IMR-90 (cell line): ENCODE measurements around the gene C14orf93. TPM values are rescaled to one million over a fixed set of nuclear protein-coding genes. Genes with fewer than 3 reads are reported as not detected.

Source experiments
- ATAC-seq: fragments of 200-7000 bp; cut with Tn5 transposase; 2 replicates; pipeline ENCODE4 v1.9.1; 2020; ENCODE audit warnings: low read depth, mild to moderate bottlenecking, moderate library complexity
- BruUV-seq: library from RNA; stranded (reverse); fragments of 400-500 nt; replicated peaks from 2 replicates; lab custom pipeline; 2021; lab: Mats Ljungman, UMichigan
- CTCF ChIA-PET: fragments of 300-600 bp; formaldehyde crosslinking; extraction: SDS; loops from one replicate; lab custom pipeline; 2021; ENCODE audit warnings: antibody characterized with exemption; lab: Yijun Ruan, JAX
- POLR2A ChIA-PET: fragments of 300-600 bp; sonication (Branson Sonifier 250); formaldehyde crosslinking; loops from one replicate; lab custom pipeline; 2022; ENCODE audit warnings: antibody characterized with exemption; ENCODE audit not compliant: unreplicated experiment; lab: Charles Lee
- DNase-seq: peaks from one replicate; pipeline ENCODE4 v3.0.0; 2013
- H2AFZ ChIP-seq: replicated peaks from 2 replicates; pipeline ENCODE3; 2013; ENCODE audit warnings: low read length, mild to moderate bottlenecking; ENCODE audit not compliant: poor library complexity
- H2AK5ac ChIP-seq: 2 replicates; pipeline ENCODE4 v1.6.1; 2013; ENCODE audit warnings: low read depth, low read length, inconsistent platforms
- H2AK9ac ChIP-seq: replicated peaks from 2 replicates; pipeline ENCODE3; 2013; ENCODE audit warnings: mild to moderate bottlenecking, low read depth, low read length, moderate library complexity; ENCODE audit not compliant: poor library complexity
- H2BK120ac ChIP-seq: 2 replicates; pipeline ENCODE4 v1.6.1; 2013; ENCODE audit warnings: low read depth, low read length, inconsistent platforms
- H2BK15ac ChIP-seq: 3 replicates; pipeline ENCODE4 v1.6.1; 2013; ENCODE audit warnings: low read depth, low read length, inconsistent platforms
- H2BK20ac ChIP-seq: 2 replicates; pipeline ENCODE4 v1.6.1; 2013; ENCODE audit warnings: low read depth, mild to moderate bottlenecking, inconsistent platforms, low read length, moderate library complexity
- H2BK5ac ChIP-seq: 2 replicates; pipeline ENCODE4 v1.6.1; 2013; ENCODE audit warnings: mild to moderate bottlenecking, low read depth, low read length, inconsistent platforms; ENCODE audit not compliant: poor library complexity, severe bottlenecking
- H3K14ac ChIP-seq: replicated peaks from 2 replicates; pipeline ENCODE4 v1.6.1; 2013; ENCODE audit warnings: low read depth, low read length, inconsistent platforms
- H3K18ac ChIP-seq: 2 replicates; pipeline ENCODE4 v1.6.1; 2013; ENCODE audit warnings: low read depth, low read length, control low read depth
- H3K23ac ChIP-seq: 2 replicates; pipeline ENCODE4 v1.6.1; 2013; ENCODE audit warnings: low read depth, low read length, inconsistent platforms
- H3K27ac ChIP-seq: 2 replicates; pipeline ENCODE4 v1.5.1; 2013; ENCODE audit warnings: mild to moderate bottlenecking, control low read depth, low read length; ENCODE audit not compliant: insufficient read depth
- H3K27me3 ChIP-seq: 2 replicates; pipeline ENCODE4 v1.6.1; 2013; ENCODE audit warnings: low read length; ENCODE audit not compliant: control insufficient read depth, insufficient read depth
- H3K36me3 ChIP-seq: 2 replicates; pipeline ENCODE4 v1.6.1; 2013; ENCODE audit warnings: low read length, mixed read lengths; ENCODE audit not compliant: control insufficient read depth, insufficient read depth
- H3K4ac ChIP-seq: 2 replicates; pipeline ENCODE4 v1.6.1; 2013; ENCODE audit warnings: low read depth, low read length, inconsistent platforms
- H3K4me1 ChIP-seq: 2 replicates; pipeline ENCODE4 v1.6.1; 2013; ENCODE audit warnings: low read length, mixed read lengths; ENCODE audit not compliant: control insufficient read depth, insufficient read depth
- H3K4me2 ChIP-seq: 2 replicates; pipeline ENCODE4 v1.6.1; 2013; ENCODE audit warnings: low read depth, mild to moderate bottlenecking, control low read depth, low read length, moderate library complexity
- H3K4me3 ChIP-seq: 2 replicates; pipeline ENCODE4 v1.5.1; 2013; ENCODE audit warnings: low read depth, mild to moderate bottlenecking, control low read depth, low read length, moderate library complexity; ENCODE audit not compliant: insufficient read depth
- H3K56ac ChIP-seq: 2 replicates; pipeline ENCODE4 v1.6.1; 2013; ENCODE audit warnings: low read length, inconsistent platforms; ENCODE audit not compliant: insufficient read depth; ENCODE audit errors: extremely low read depth
- H3K79me1 ChIP-seq, 2 experiments: 2 replicates each; pipeline ENCODE4 v1.6.1; 2013; ENCODE audit warnings: low read length in 2 of 2, inconsistent platforms in 1 of 2, low read depth in 1 of 2
- H3K9ac ChIP-seq: 2 replicates; pipeline ENCODE4 v1.6.1; 2013; ENCODE audit warnings: low read depth, low read length, control low read depth
- H3K9me1 ChIP-seq: 2 replicates; pipeline ENCODE4 v1.6.1; 2013; ENCODE audit warnings: low read length, inconsistent platforms; ENCODE audit not compliant: insufficient read depth
- H3K9me3 ChIP-seq: 2 replicates; pipeline ENCODE4 v1.6.1; 2013; ENCODE audit warnings: low read length; ENCODE audit not compliant: control insufficient read depth, insufficient read depth
- H4K20me1 ChIP-seq: 2 replicates; pipeline ENCODE4 v1.6.1; 2013; ENCODE audit warnings: low read length, inconsistent platforms; ENCODE audit not compliant: insufficient read depth
- H4K5ac ChIP-seq: 2 replicates; pipeline ENCODE4 v1.6.1; 2013; ENCODE audit warnings: mild to moderate bottlenecking, low read depth, low read length, control low read depth
- H4K8ac ChIP-seq, 2 experiments: 2 replicates each; pipeline ENCODE4 v1.6.1; 2013; ENCODE audit warnings: low read depth in 2 of 2, low read length in 2 of 2, control low read depth in 1 of 2, inconsistent platforms in 1 of 2
- H4K91ac ChIP-seq: 2 replicates; pipeline ENCODE4 v1.6.1; 2013; ENCODE audit warnings: low read depth, low read length, inconsistent platforms; ENCODE audit not compliant: insufficient read depth
- BHLHE40 ChIP-seq: fragments of 150-350 bp; IDR thresholded peaks from 2 replicates; pipeline ENCODE4 v1.6.1; 2016; ENCODE audit warnings: mild to moderate bottlenecking, low read depth, low read length
- CEBPB ChIP-seq: IDR thresholded peaks from 2 replicates; pipeline ENCODE4 v1.6.1; 2012; ENCODE audit warnings: low read depth, low read length, improper control_type of control experiment
- CHD1 ChIP-seq: IDR thresholded peaks from 2 replicates; pipeline ENCODE4 v1.6.1; 2012; ENCODE audit warnings: low read depth, low read length, improper control_type of control experiment
- CTCF ChIP-seq: conservative IDR thresholded peaks from 2 replicates; pipeline ENCODE4 v1.5.1; 2012; ENCODE audit warnings: mild to moderate bottlenecking, low read depth, low read length, improper control_type of control experiment
- FOS ChIP-seq: fragments of 150-350 bp; IDR thresholded peaks from 2 replicates; pipeline ENCODE4 v1.6.1; 2016; ENCODE audit warnings: low read depth, low read length
- MAFK ChIP-seq: IDR thresholded peaks from 2 replicates; pipeline ENCODE4 v1.6.1; 2012; ENCODE audit warnings: low read depth, low read length, improper control_type of control experiment
- MAZ ChIP-seq: IDR thresholded peaks from 2 replicates; pipeline ENCODE4 v1.6.1; 2012; ENCODE audit warnings: low read depth, mild to moderate bottlenecking, low read length, improper control_type of control experiment, moderate library complexity, borderline replicate concordance
- MXI1 ChIP-seq: IDR thresholded peaks from 2 replicates; pipeline ENCODE4 v1.6.1; 2012; ENCODE audit warnings: low read depth, mild to moderate bottlenecking, low read length, moderate library complexity, borderline replicate concordance
- NFE2L2 ChIP-seq: fragments of 150-350 bp; IDR thresholded peaks from 2 replicates; pipeline ENCODE4 v1.6.1; 2016; ENCODE audit warnings: low read depth, mild to moderate bottlenecking, low read length
- POLR2A ChIP-seq: IDR thresholded peaks from 2 replicates; pipeline ENCODE4 v1.6.1; 2012; ENCODE audit warnings: mild to moderate bottlenecking, low read depth, low read length
- RAD21 ChIP-seq: IDR thresholded peaks from 2 replicates; pipeline ENCODE4 v1.6.1; 2012; ENCODE audit warnings: low read length, improper control_type of control experiment
- RCOR1 ChIP-seq: IDR thresholded peaks from 2 replicates; pipeline ENCODE4 v1.6.1; 2012; ENCODE audit warnings: mild to moderate bottlenecking, low read length, improper control_type of control experiment; ENCODE audit not compliant: insufficient replicate concordance
- RFX5 ChIP-seq: IDR thresholded peaks from 2 replicates; pipeline ENCODE4 v1.8.0; 2012; ENCODE audit warnings: low read depth, mild to moderate bottlenecking, low read length, moderate library complexity
- SMC3 ChIP-seq: fragments of 150-350 bp; IDR thresholded peaks from 2 replicates; pipeline ENCODE4 v1.6.1; 2016; ENCODE audit warnings: low read depth, mild to moderate bottlenecking, antibody characterized with exemption, low read length, moderate library complexity
- USF2 ChIP-seq: fragments of 150-350 bp; IDR thresholded peaks from 2 replicates; pipeline ENCODE4 v1.6.1; 2017; ENCODE audit warnings: mild to moderate bottlenecking, antibody characterized with exemption, low read length, low read depth
- WGBS, 2 experiments: methylation state at CpG; one replicate each; pipeline versions ENCODE4 v1.1.5 to v1.1.7; 2013; ENCODE audit warnings: missing lambda C conversion rate in 2 of 2; ENCODE audit not compliant: insufficient read length in 1 of 2; ENCODE audit errors: extremely low coverage in 2 of 2; 5-methylcytosine and 5-hydroxymethylcytosine counted together
- dilution Hi-C: fragments of 300-500 bp; cut with HindIII; formaldehyde crosslinking; loops from one replicate; pipeline ENCODE4 v1.14.3; 2018; ENCODE audit warnings: low sequenced_read_pairs; ENCODE audit not compliant: unreplicated experiment
- in situ Hi-C: fragments of 300-500 bp; cut with MboI; formaldehyde crosslinking; loops from 3 replicates; pipeline ENCODE4 v1.14.3; 2019; ENCODE audit warnings: low sequenced_read_pairs, inconsistent platforms, mixed read lengths
- intact Hi-C: fragments of 100-400 bp; cut with micrococcal nuclease; formaldehyde crosslinking; loops from 2 replicates; pipeline ENCODE4 v1.10.0; 2022
- polyA plus RNA-seq, 3 experiments: library from polyadenylated mRNA; depleted of rRNA; stranded (reverse); fragments of >200 nt; gene quantifications; 2 replicates each; pipeline ENCODE4 v1.2.3, GENCODE V29; 2012; ENCODE audit warnings: low replicate concordance in 1 of 3
- total RNA-seq: library from RNA; depleted of rRNA; stranded (reverse); fragments of >200 nt; gene quantifications from 2 replicates; pipeline ENCODE4 v1.2.3, GENCODE V29; 2012
- TF ChIP-seq, protein P1 (sequence below): fragments of 150-350 bp; IDR thresholded peaks from 2 replicates; pipeline ENCODE4 v1.6.1; 2016; ENCODE audit warnings: low read depth, mild to moderate bottlenecking, low read length, moderate library complexity, borderline replicate concordance

Gene C14orf93
- total and polyA plus RNA-seq, 2 of the 4 experiments (the other 2 are of a cell fraction) = 5.4 to 5.7 TPM

DNA sequence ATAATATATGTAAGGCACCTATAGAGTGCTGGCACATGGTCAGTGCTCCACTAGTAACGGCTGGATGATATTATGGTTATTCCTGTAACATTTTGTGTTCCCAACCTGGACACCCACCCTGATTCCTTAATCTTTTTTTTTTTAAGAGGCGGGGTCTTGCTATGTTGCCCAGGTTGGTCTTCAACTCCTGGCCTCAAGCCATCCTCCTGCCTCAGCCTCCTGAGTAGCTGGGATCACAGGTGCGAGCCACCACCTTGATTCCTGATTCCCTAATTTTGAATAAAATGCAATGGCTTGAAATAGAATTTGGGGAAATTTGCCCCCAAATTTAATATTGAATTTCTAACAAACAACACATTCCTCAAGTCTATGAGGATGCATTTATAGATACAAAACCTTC lies 7.4 kb downstream of the C14orf93 start:
- Histone ChIP-seq H3K36me3 (no peaks in the 10 kb centered on the region), H3K27me3 (no peaks in the 10 kb centered on the region), H4K91ac (no peak overlapping the region), H3K4me3 (no peak overlapping the region), H3K27ac (no peak overlapping the region), H3K4me1 (no peaks in the 10 kb centered on the region; the same call in 1 of the 2 replicates), H2BK15ac (no peak overlapping the region), H2AFZ (no peak overlapping the region), H2BK20ac (no peak overlapping the region), H2AK5ac (no peak overlapping the region), H3K9ac (no peak overlapping the region), H4K20me1 (no peaks in the 10 kb centered on the region), H3K9me1 (no peaks in the 10 kb centered on the region; the same call in 1 of the 2 replicates), H3K14ac (no peak overlapping the region), H4K5ac (no peak overlapping the region), H2BK120ac (no peak overlapping the region), H3K56ac (no peak overlapping the region), H3K79me1 (peaks cover 0 to 12% of the 10 kb centered on the region in 2 experiments; a peak in 2 of 4 replicates), H2BK5ac (no peak overlapping the region), H3K23ac (no peak overlapping the region), H3K4ac (no peak overlapping the region), H3K4me2 (no peak overlapping the region), H3K9me3 (no peaks in the 10 kb centered on the region), H2AK9ac (no peak overlapping the region), H4K8ac (no peak overlapping the region), H3K18ac (no peak overlapping the region)
- ATAC-seq (no peak), DNase-seq (no peak)
- dilution Hi-C loops (no loop called here), intact Hi-C loops (no loop called here), in situ Hi-C loops (no loop called here)
- 83% methylated on average over 1 of the region's 3 CpGs; no CpG with 5 or more reads in 1 of the 2 experiments for WGBS, 2 experiments
- CTCF ChIA-PET = interaction anchor here (1.0 to 1.2 kb wide), 2 partner anchors 16 to 29 kb away, joined by 3 read pairs; no protein-coding TSS in a partner anchor
- POLR2A ChIA-PET = no interaction called here
- TF ChIP-seq BHLHE40 = no peak
- TF ChIP-seq NFE2L2 = no peak
- TF ChIP-seq RCOR1 = no peak
- no peak for TF ChIP-seq USF2
- TF ChIP-seq RFX5 = no peak
- no peak for TF ChIP-seq POLR2A
- TF ChIP-seq MAZ = no peak
- TF ChIP-seq MAFK = no peak
- TF ChIP-seq, protein P1, sequence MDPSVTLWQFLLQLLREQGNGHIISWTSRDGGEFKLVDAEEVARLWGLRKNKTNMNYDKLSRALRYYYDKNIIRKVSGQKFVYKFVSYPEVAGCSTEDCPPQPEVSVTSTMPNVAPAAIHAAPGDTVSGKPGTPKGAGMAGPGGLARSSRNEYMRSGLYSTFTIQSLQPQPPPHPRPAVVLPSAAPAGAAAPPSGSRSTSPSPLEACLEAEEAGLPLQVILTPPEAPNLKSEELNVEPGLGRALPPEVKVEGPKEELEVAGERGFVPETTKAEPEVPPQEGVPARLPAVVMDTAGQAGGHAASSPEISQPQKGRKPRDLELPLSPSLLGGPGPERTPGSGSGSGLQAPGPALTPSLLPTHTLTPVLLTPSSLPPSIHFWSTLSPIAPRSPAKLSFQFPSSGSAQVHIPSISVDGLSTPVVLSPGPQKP = no peak
- TF ChIP-seq RAD21 = no peak
- no peak for TF ChIP-seq FOS
- no peak for TF ChIP-seq CEBPB
- no peak for TF ChIP-seq MXI1
- TF ChIP-seq CHD1 = no peak
- TF ChIP-seq CTCF = no peak
- TF ChIP-seq SMC3 = no peak
- BruUV-seq = no TSS peak
